Measurements from ENCODE around the gene TP53I13.

GRCh38 chr17:29546085-29546484 lies 22.4 kb upstream of the TP53I13 start:
- TF ChIP-seq ZNF560 (tag by site-specific recombination; IDR thresholded peaks at IDR 0.05; ENCODE audit: borderline replicate concordance) = no peak
- TF ChIP-seq, protein P1, sequence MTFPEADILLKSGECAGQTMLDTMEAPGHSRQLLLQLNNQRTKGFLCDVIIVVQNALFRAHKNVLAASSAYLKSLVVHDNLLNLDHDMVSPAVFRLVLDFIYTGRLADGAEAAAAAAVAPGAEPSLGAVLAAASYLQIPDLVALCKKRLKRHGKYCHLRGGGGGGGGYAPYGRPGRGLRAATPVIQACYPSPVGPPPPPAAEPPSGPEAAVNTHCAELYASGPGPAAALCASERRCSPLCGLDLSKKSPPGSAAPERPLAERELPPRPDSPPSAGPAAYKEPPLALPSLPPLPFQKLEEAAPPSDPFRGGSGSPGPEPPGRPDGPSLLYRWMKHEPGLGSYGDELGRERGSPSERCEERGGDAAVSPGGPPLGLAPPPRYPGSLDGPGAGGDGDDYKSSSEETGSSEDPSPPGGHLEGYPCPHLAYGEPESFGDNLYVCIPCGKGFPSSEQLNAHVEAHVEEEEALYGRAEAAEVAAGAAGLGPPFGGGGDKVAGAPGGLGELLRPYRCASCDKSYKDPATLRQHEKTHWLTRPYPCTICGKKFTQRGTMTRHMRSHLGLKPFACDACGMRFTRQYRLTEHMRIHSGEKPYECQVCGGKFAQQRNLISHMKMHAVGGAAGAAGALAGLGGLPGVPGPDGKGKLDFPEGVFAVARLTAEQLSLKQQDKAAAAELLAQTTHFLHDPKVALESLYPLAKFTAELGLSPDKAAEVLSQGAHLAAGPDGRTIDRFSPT (tag by site-specific recombination; IDR thresholded peaks at IDR 0.05) = no peak
- TF ChIP-seq, protein P2, sequence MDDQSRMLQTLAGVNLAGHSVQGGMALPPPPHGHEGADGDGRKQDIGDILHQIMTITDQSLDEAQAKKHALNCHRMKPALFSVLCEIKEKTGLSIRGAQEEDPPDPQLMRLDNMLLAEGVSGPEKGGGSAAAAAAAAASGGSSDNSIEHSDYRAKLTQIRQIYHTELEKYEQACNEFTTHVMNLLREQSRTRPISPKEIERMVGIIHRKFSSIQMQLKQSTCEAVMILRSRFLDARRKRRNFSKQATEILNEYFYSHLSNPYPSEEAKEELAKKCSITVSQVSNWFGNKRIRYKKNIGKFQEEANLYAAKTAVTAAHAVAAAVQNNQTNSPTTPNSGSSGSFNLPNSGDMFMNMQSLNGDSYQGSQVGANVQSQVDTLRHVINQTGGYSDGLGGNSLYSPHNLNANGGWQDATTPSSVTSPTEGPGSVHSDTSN (CRISPR knock-in tag; IDR thresholded peaks at IDR 0.05) = no peak
- TF ChIP-seq, protein P3, sequence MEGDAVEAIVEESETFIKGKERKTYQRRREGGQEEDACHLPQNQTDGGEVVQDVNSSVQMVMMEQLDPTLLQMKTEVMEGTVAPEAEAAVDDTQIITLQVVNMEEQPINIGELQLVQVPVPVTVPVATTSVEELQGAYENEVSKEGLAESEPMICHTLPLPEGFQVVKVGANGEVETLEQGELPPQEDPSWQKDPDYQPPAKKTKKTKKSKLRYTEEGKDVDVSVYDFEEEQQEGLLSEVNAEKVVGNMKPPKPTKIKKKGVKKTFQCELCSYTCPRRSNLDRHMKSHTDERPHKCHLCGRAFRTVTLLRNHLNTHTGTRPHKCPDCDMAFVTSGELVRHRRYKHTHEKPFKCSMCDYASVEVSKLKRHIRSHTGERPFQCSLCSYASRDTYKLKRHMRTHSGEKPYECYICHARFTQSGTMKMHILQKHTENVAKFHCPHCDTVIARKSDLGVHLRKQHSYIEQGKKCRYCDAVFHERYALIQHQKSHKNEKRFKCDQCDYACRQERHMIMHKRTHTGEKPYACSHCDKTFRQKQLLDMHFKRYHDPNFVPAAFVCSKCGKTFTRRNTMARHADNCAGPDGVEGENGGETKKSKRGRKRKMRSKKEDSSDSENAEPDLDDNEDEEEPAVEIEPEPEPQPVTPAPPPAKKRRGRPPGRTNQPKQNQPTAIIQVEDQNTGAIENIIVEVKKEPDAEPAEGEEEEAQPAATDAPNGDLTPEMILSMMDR (tag by site-specific recombination; IDR thresholded peaks at IDR 0.05) = no peak
- TF ChIP-seq PRDM2 (tag by site-specific recombination; IDR thresholded peaks at IDR 0.05; ENCODE audit: borderline replicate concordance) = no peak
- no peak for TF ChIP-seq ZNF10 (tag by site-specific recombination; IDR thresholded peaks at IDR 0.05)
- no peak for TF ChIP-seq GLI4 (tag by site-specific recombination; IDR thresholded peaks at IDR 0.05)
- TF ChIP-seq, protein P4, sequence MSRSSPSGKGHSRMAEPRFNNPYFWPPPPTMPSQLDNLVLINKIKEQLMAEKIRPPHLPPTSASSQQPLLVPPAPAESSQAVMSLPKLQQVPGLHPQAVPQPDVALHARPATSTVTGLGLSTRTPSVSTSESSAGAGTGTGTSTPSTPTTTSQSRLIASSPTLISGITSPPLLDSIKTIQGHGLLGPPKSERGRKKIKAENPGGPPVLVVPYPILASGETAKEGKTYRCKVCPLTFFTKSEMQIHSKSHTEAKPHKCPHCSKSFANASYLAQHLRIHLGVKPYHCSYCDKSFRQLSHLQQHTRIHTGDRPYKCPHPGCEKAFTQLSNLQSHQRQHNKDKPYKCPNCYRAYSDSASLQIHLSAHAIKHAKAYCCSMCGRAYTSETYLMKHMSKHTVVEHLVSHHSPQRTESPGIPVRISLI (tag by site-specific recombination; IDR thresholded peaks at IDR 0.05) = no peak
- no peak for TF ChIP-seq PRDM10 (tag by site-specific recombination; IDR thresholded peaks at IDR 0.05)
- TF ChIP-seq ZNF274 (IDR thresholded peaks at IDR 0.05; ENCODE audit: low read length) = no peak
- no peak for TF ChIP-seq ZNF274 (tag by site-specific recombination; IDR thresholded peaks at IDR 0.05; ENCODE audit: borderline replicate concordance)
- no peak for TF ChIP-seq REST (tag by site-specific recombination; IDR thresholded peaks at IDR 0.05)

All from HEK293 (cell line).